GM12892 (cell line): Measurements from ENCODE around the gene G6PC1.

ENCODE experiments used
- POLR2A ChIP-seq: IDR thresholded peaks from 2 replicates; pipeline ENCODE4 v1.6.1; 2011; ENCODE audit warnings: low read depth, low read length, control low read depth
- POLR2AphosphoS5 ChIP-seq: IDR thresholded peaks from 2 replicates; pipeline ENCODE4 v1.6.1; 2011; ENCODE audit warnings: low read depth, low read length, control low read depth
- TAF1 ChIP-seq: IDR thresholded peaks from 2 replicates; pipeline ENCODE4 v1.6.1; 2011; ENCODE audit warnings: low read depth, mild to moderate bottlenecking, control low read depth, low read length, borderline replicate concordance

GRCh38 chr17:42853597-42853967 is 47.0 kb upstream of the G6PC1 start:
- TF ChIP-seq POLR2AphosphoS5 (no peak), POLR2A (no peak), TAF1 (no peak)
